GM21360 (cell line): ENCODE data around the gene KCTD12.

Experiments used
- ATAC-seq: cut with Tn5 transposase; IDR thresholded peaks from one replicate; pipeline ENCODE4 v1.9.1; 2021; ENCODE audit warnings: mild to moderate bottlenecking, moderate library complexity; ENCODE audit not compliant: unreplicated experiment

KCTD12 gene

DNA sequence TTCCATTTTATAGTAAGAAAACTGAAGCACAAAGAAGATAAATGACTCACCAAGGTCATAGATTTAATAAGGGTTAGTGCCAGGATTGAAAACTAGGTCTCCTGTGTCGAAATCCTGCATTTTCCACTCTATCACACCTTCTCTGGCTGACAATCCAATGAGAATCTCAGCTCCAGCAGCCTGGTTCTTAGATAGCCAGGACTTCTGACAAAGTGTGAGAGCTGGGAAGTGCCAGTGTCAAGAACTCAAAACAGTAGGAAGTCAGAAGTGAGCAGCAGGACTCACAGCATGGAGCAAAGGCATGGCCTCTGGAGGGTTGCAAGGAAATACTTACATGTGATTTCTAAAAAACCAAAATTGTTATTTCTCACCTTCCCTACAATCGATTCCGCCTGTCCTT is 24.3 kb downstream of the KCTD12 start:
- ATAC-seq = no peak

DNA sequence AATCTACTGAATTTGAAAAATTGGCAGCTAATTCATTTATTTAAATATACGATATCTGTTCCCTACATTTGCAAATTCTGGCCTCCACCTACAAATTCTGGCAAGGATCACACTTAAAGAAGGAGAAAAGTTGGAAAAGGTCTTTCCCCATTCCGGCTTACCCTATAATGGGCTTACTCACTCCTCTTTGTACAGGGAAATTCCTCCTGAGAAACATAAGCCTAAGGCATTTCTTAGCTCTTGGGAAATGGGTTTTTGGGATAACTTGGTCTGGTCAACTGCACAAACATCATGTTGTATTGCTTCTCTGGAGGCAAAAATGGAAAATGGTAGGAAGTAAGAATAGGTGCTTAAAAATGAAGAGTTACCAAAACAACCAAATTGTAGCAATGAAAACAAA is 25.5 kb downstream of the KCTD12 start:
- no peak for ATAC-seq

DNA sequence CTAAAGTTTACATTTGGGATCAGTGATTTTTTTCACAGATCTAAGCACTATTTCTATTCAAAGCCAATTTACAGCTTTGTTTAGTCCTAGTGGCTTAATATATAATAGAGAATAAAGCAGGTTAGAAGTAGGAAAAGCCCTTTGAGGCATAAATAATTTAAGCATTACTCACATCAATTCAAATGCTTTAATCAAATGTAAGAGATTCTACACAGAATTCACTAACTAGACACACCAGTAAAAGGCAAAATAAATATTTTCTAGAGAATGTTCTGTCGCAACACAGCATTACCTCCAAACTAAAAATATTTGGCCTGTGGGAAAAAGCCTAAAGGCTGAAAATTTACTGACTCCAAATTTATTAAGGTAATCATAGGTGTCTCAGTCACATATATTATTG is 31.3 kb downstream of the KCTD12 start:
- no peak for ATAC-seq

- no peak for ATAC-seq
These were observed 32.1 kb downstream of the KCTD12 start for GRCh38 chr13:76853921-76854608.

- ATAC-seq = no peak
These were observed 32.7 kb downstream of the KCTD12 start for GRCh38 chr13:76853481-76853880.

GRCh38 chr13:76852986-76853385 is 33.2 kb downstream of the KCTD12 start:
- no peak for ATAC-seq

GRCh38 chr13:76851961-76852360 is 34.2 kb downstream of the KCTD12 start:
- no peak for ATAC-seq

GRCh38 chr13:76849493-76849892 is 36.7 kb downstream of the KCTD12 start:
- no peak for ATAC-seq

GRCh38 chr13:76848596-76848995 is 37.6 kb downstream of the KCTD12 start:
- no peak for ATAC-seq

GRCh38 chr13:76846363-76846762 is 39.8 kb downstream of the KCTD12 start:
- ATAC-seq = no peak

DNA sequence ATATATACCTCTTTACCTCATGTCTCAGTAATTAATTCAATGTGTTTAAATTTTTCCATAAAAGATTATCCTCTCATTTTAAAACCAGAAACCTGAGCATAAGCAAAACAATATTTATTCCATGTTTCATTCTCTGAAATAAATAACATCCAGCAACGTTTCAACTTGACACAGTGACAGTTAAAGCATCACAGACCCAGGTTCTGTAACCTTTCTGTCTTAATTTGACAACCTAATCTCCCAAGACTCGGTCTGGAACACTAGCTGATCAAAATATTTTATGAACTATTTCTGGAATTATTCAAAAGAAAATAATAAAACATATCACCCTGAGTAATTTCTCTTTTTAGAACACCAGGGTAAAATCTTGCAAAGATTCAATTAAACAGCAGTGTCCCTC is 40.3 kb downstream of the KCTD12 start:
- ATAC-seq = no peak

GRCh38 chr13:76845367-76845766 is 40.8 kb downstream of the KCTD12 start:
- no peak for ATAC-seq

GRCh38 chr13:76837801-76838200 is 48.4 kb downstream of the KCTD12 start:
- no peak for ATAC-seq

GRCh38 chr13:76836311-76836710 is 49.9 kb downstream of the KCTD12 start:
- ATAC-seq = no peak

DNA sequence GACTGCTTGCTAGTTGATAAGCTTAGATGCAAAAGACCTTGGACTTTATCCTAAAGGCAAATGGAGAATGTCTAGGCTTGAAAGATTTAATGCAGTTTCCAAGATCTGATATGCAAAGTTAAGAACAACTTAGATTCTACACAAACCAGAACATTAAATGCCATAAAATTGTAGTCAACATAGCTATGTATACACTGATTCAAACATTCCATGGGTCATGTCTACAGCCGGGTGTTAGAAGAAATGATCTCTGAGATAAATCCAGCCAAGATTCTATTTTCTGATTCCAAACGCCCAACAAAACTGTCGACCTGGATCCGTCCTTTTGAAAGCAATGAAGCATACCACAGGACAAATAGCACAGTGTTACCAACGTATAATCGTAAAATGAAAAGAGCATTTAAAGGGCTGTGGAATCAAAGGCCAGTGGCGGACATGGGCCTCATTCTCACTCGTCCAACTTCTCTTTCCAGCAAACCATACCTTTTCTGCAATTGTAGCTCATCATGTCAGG is 52.7 kb downstream of the KCTD12 start:
- ATAC-seq = no peak

DNA sequence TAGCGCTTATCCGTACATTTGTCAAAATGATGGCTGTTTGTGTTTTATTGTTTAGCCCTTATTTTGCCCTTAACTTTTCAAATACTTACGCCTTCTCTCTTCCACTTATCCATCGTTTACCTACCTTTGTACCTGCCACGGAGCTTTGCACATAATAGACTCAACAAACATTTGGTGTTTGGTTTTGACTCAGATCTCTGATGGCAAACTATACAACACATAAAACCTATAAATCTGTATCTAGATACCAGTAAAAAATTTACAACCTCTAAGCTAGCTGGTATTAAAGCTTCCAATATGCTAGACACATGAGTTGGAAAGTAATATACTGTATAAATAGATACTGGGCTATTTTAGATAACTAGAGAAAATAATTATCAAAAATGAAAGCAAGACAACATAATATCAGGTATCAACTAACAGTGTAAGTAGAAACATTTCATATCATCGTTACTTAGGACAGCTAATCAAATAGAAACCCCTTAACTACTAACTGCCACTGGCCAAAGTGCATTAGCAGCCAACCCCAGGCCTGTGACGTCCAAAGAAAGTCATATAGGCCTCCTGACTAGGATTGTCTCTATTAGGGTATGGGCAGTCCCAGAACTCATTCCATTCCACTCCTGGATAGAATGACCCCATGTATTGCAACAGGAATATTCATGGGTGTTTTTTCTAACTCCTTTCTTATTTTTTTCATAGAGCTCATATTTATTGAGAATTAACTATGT is 53.8 kb downstream of the KCTD12 start:
- ATAC-seq = no peak

GRCh38 chr13:76830805-76831204 is 55.4 kb downstream of the KCTD12 start:
- no peak for ATAC-seq
